Measurements from ENCODE around the gene CRB3. TPM values are rescaled to one million over a fixed set of nuclear protein-coding genes. Genes with fewer than 3 reads are reported as not detected.

The CRB3 gene
- polyA plus RNA-seq, 1 donor, result 21.8 TPM

- DNase-seq, result no peak
Observed at GRCh38 chr19:6465006-6465405, 935 bp downstream of the CRB3 start.

- DNase-seq, result no peak
Observed at GRCh38 chr19:6465663-6466062, 1.6 kb downstream of the CRB3 start.

GRCh38 chr19:6466526-6467248 lies 2.6 kb downstream of the CRB3 start:
- DNase-seq, result no peak

GRCh38 chr19:6467384-6467783 lies 3.3 kb downstream of the CRB3 start:
- DNase-seq, result no peak

- no peak for DNase-seq
Observed at GRCh38 chr19:6470173-6470572, 6.1 kb downstream of the CRB3 start.

GRCh38 chr19:6471076-6471475 lies 7.0 kb downstream of the CRB3 start:
- DNase-seq, result no peak

- DNase-seq, result no peak
Observed at GRCh38 chr19:6472713-6473112, 8.6 kb downstream of the CRB3 start.

GRCh38 chr19:6473647-6474046 lies 9.6 kb downstream of the CRB3 start:
- no peak for DNase-seq

- DNase-seq, result no peak
Observed at GRCh38 chr19:6475321-6476108, 11.4 kb downstream of the CRB3 start.

- DNase-seq, result peak; percentile 83
Observed at GRCh38 chr19:6476155-6476895, 12.3 kb downstream of the CRB3 start.

GRCh38 chr19:6476896-6477431 lies 12.9 kb downstream of the CRB3 start:
- DNase-seq, result no peak

GRCh38 chr19:6478815-6479214 lies 14.7 kb downstream of the CRB3 start:
- DNase-seq, result no peak

- no peak for DNase-seq
Observed at GRCh38 chr19:6479836-6480398, 15.8 kb downstream of the CRB3 start.

GRCh38 chr19:6480848-6481415 lies 16.9 kb downstream of the CRB3 start:
- DNase-seq, result no peak

GRCh38 chr19:6481541-6482342 lies 17.7 kb downstream of the CRB3 start, which contains the start of gene DENND1C:
Gene DENND1C, minus strand, starts transcription at chr19:6481787. Its CDS starts 92 bp downstream, at chr19:6481695.
- no peak for DNase-seq

- DNase-seq, result no peak
Observed at GRCh38 chr19:6482343-6482686, 18.2 kb downstream of the CRB3 start.

GRCh38 chr19:6483235-6483634 lies 19.2 kb downstream of the CRB3 start:
- no peak for DNase-seq

- DNase-seq, result no peak
Observed at GRCh38 chr19:6484230-6484629, 20.2 kb downstream of the CRB3 start.

GRCh38 chr19:6484831-6485230 lies 20.8 kb downstream of the CRB3 start:
- no peak for DNase-seq

GRCh38 chr19:6489278-6490061 lies 25.4 kb downstream of the CRB3 start:
- DNase-seq, result no peak
